ENCODE measurements around the gene ALOX12.
"Not testable (repeated sequence)": the region's sequence is repeated elsewhere in the genome, so short reads cannot be mapped to it uniquely, and the experiment has no call there.

ALOX12 gene

DNA sequence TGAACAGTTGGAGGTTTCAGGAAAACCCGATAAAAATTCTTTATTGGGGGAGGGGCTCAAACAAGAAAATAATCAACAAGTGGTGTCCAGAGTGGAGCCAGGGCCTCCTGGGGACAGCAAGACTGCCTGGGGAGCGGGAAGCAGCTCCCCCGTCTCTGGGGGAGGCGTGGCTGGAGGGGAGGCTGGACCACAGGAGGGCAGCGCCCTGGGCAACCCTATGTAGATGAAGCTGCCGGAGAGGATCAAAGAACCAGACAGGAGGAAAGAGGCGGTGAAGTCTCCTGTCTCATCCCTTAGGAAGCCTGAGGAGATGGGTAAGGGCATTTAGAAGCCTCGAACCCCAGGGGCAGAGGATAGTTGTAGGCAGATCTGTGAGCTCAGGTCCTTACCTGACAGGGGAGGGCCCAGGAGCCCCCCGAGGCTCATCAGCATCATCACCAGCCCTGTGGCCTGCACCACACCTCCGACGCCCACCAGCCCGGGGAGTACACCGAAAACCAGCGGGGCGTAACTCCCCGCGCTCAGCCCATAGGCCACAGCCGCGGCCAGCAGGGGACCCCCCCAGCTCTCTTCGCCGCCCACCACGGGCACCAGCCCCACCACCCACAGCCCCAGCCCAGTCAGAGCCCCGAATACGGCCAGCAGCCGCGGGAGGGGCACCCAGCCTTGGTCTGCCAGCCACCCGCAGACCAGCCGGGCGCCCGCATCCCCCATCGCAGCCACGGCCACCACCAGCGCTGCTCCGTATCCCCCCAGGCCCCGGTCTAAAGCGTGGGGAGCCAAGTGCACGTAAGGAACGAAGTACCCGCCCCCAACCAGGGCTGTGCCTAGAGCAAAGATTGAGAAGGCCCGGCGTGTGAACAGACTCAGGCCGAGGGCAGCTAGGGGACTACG is 46.0 kb downstream of the ALOX12 start:
- no peak for DNase-seq (ENCODE audit: low read depth)
- no peak overlapping the region for H3K4me3 ChIP-seq (ENCODE audit: low read length)
- TF ChIP-seq, protein P1, sequence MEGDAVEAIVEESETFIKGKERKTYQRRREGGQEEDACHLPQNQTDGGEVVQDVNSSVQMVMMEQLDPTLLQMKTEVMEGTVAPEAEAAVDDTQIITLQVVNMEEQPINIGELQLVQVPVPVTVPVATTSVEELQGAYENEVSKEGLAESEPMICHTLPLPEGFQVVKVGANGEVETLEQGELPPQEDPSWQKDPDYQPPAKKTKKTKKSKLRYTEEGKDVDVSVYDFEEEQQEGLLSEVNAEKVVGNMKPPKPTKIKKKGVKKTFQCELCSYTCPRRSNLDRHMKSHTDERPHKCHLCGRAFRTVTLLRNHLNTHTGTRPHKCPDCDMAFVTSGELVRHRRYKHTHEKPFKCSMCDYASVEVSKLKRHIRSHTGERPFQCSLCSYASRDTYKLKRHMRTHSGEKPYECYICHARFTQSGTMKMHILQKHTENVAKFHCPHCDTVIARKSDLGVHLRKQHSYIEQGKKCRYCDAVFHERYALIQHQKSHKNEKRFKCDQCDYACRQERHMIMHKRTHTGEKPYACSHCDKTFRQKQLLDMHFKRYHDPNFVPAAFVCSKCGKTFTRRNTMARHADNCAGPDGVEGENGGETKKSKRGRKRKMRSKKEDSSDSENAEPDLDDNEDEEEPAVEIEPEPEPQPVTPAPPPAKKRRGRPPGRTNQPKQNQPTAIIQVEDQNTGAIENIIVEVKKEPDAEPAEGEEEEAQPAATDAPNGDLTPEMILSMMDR (conservative IDR thresholded peaks at IDR 0.05; ENCODE audit: low read length), result no peak

DNA sequence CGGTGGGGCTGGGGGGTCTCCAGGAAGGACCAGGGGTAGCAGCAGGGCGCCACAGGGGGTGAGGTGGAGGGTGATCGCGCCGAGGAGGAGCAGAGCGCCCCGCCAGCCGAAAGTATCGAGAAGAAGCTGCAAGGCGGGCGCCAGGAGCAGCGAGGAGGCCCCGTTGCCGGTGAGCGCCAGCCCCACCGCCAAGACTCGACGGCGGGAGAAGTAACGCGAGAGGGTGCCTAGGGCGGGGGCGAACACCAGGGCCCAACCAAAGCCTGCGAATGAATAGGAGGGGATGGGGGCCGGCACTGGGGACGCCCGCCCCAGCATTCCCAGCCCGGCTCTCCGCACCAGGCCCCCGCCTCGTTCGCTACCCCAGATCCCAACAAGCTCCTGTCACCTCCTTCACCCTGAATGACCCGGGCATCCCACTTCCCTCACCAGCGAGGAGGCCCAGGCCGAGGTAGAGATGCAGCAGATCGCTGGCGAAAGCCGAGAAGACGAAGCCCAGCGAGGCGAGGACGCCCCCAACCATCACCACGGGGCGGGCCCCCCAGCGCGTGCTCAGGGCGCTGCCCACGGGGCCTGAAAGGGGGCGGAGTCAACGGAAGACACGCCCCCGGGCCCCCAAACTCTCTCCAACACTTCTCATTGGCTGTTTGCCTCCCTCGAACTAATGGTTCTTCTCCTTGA is 46.8 kb downstream of the ALOX12 start:
- peak overlapping the region; percentile 53; the same call in 1 of the 2 replicates for H3K4me3 ChIP-seq (ENCODE audit: low read length)
- TF ChIP-seq, protein P1 (conservative IDR thresholded peaks at IDR 0.05; ENCODE audit: low read length), result no peak

DNA sequence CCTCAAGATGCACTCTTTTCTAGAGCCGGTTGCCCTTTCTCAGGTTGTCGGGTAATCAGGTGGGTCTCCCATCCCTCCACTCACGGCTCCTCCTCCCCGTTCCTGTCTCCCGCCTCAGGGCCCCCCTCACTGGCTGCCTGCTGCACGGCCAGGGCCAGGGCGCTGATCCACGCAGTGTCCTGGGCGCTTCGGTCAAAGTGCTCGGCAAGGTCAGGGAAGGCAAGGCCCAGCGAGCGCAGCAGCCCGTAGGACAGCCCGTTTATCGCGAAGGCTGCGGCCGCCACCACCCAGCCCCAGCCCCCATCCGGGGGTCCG is 47.3 kb downstream of the ALOX12 start:
- peak overlapping the region; percentile 53 for H3K4me3 ChIP-seq (ENCODE audit: low read length)
- DNase-seq (ENCODE audit: low read depth), result no peak
- TF ChIP-seq, protein P1 (conservative IDR thresholded peaks at IDR 0.05; ENCODE audit: low read length), result no peak

More for the DNA sequence above, 46.8 kb downstream of the ALOX12 start:
- no peak for DNase-seq (ENCODE audit: low read depth)

DNA sequence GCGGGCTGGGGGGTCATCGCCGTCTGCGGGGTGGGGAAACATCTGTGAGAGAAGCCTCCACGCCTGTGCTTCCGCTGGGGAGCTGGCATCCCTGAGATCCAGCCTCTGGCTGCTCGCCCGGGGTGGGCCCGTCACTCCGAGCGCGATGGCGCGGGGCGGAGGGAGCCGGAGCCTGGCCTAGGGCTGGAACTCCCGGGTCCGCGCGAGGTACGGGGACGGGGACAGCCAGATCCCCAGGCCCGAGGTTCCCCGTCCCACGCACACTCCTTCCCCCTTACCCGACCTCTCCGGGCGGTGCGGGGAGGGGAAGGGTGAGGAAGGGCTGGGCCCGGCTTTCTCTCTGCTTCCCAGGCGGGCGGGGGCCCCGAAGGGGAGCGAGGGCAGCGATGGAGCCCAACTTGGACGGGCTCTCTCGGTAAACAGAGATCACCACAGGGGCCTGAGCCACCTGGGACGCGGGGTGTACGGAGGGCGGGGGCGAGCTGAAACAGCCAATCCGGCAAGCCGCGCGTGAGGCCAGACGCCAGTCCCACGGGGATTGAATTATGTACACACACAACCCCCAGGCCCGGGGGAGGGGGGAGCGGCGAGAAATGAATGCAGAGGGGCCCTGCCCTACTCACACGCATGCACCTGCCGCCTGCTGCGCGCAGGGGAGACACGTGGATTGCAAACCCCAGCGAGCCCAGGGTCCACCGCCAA is 47.8 kb downstream of the ALOX12 start, which contains the start of gene SLC16A11:
Gene SLC16A11 (minus strand): TSS at position 596 of the 702 bp plus-strand sequence. CDS start 579 bp downstream, at position 17.
- DNase-seq (ENCODE audit: low read depth), result peak; percentile 25
- peak within 1 kb of the TSS; percentile 53 for H3K4me3 ChIP-seq (ENCODE audit: low read length)

DNA sequence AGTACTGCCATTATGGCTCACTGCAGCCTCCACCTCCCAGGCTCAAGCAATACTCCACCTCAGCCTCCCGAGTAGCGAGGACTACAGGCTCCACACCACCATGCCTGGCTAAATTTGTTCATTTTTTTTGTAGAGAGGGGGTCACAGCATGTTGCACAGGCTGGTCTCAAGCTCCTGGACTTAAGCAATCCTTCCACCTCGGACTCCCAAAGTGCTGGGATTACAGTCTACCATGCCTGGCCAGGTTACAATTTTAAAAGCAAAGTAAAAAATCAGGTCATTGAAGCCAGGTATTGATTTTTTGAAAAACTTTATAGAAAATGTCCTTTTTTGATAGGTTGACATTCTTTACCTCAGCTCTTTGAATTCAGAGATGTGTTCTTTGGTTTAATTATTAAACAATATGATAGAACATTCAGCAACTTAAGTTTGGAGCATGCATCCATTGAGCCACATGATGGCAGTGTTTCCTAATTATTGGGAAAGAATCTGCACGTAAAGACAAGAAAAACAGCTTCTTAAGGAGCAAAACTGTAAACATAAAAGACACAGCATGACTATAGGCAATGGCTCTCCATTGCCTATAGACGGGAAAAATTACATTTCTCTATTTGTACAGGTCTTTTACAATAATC is 49.8 kb downstream of the ALOX12 start:
- no peak overlapping the region for H3K4me3 ChIP-seq (ENCODE audit: low read length)
- DNase-seq (ENCODE audit: low read depth), result peak; percentile 81
- TF ChIP-seq, protein P1 (conservative IDR thresholded peaks at IDR 0.05; ENCODE audit: low read length), result peak; percentile 83

More for the DNA sequence above, 47.8 kb downstream of the ALOX12 start, which contains the start of gene SLC16A11:
- TF ChIP-seq, protein P1 (conservative IDR thresholded peaks at IDR 0.05; ENCODE audit: low read length), result no peak

DNA sequence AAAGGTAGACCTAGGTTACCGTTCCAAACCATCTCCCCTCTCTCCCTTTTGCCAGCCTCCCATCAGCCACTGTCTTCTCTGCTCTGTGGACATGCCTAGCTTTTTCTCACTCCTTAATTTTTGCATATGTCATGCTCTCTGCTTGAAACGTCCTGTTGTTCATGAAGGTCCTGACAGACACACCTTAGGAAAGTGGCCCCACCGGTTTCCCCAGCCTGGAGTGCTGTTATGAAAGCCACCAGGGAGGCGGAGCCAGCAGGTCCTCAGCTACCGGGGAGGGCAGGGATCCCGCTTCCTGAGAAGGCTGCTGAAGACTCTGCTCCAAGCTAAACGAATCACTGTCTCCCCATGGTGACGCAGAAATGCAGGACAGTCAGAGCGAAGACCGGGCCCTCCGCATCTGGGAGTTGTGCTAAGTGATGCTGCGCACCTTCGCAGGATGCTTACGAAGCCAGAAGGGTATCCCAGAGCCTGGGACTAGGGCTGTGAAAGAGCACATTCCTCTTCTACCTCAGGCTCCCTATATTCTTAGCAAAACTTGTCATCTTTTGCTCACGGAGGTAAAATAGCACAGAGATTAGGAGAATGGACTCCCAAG is 50.4 kb downstream of the ALOX12 start:
- DNase-seq (ENCODE audit: low read depth), result no peak
- no peak overlapping the region for H3K4me3 ChIP-seq (ENCODE audit: low read length)
- TF ChIP-seq, protein P1 (conservative IDR thresholded peaks at IDR 0.05; ENCODE audit: low read length), result no peak

DNA sequence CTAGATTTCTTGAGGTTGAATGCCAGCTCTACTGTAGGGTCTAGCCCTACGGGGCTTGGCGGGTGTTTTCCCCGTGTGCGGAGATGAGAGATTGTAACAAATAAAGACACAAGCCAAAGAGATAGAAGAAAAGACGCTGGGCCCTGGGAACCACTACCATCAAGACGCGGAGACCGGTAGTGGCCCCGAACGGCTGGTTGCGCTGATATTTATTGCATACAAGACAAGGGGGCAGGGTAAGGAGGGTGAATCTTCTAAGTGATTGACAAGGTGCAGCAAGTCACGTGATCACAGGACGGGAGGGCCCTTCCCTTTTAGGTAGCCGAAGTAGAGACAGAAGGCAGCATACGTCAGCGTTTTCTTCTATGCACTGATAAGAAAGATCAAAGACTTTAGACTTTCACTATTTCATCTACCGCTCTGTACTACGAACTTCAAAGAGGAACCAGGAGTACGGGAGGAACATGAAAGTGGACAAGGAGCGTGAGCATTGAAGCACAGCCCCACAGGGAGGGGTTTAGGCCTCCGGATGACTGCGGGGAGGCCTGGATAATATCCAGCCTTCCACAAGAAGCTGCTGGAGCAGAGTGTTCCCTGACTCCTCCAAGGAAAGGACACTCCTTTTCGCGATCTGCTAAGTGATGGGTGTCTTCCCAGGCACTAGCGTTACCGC is 51.0 kb downstream of the ALOX12 start:
- DNase-seq (ENCODE audit: low read depth); H3K4me3 ChIP-seq (ENCODE audit: low read length): not testable (repeated sequence)
